Upper lobe of left lung (tissue), 4 donors: ENCODE results near the gene ZNF444.

Experiments used
- CTCF ChIP-seq, 6 experiments: fragments of 450-650 bp in 4 of 6; fragments of 200-600 bp in 2 of 6; sonication (generic) in 2 of 6; IDR thresholded peaks; one replicate each; pipeline ENCODE4 v1.5.1; 2016 to 2019; ENCODE audit warnings: antibody characterized with exemption in 6 of 6
- EP300 ChIP-seq, 4 donors: sonication (generic); formaldehyde crosslinking; IDR thresholded peaks; one replicate each; pipeline ENCODE4 v1.5.1; 2017; ENCODE audit warnings: antibody characterized with exemption in 4 of 4, control low read depth in 2 of 4
- POLR2A ChIP-seq, 4 donors: fragments of 450-650 bp; IDR thresholded peaks; one replicate each; pipeline ENCODE4 v1.5.1; 2016 to 2017; ENCODE audit warnings: antibody characterized with exemption in 4 of 4, mild to moderate bottlenecking in 2 of 4
- POLR2AphosphoS5 ChIP-seq, 2 donors: sonication (generic); formaldehyde crosslinking; IDR thresholded peaks; one replicate each; pipeline ENCODE4 v1.5.1; 2017; ENCODE audit warnings: antibody characterized with exemption in 2 of 2

DNA sequence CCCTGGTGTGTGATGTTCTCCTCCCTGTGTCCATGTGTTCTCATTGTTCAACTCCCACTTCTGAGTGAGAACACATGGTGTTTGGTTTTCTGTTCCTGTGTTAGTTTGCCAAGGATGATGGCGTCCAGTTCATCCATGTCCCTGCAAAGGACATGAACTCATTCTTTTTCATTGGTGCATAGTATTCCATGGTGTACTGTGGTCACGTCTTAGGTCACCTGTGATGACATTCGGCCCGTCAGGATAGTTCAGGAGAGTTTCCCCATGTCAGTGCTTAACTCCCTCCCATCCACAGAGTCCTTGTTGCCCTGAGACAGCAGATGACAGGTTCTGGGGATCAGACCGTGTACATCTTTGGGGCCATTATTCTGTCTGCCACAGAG, 8.6 kb downstream of the ZNF444 start:
- no peak for TF ChIP-seq CTCF (IDR thresholded peaks at IDR 0.05)
- TF ChIP-seq POLR2A (IDR thresholded peaks at IDR 0.05): no peak
- TF ChIP-seq EP300 (IDR thresholded peaks at IDR 0.05): no peak
- TF ChIP-seq POLR2AphosphoS5 (IDR thresholded peaks at IDR 0.05): no peak
